ENCODE measurements around the gene MEIS1.

GRCh38 chr2:66467718-66468117, 32.8 kb downstream of the MEIS1 start:
- TF ChIP-seq, protein P1, sequence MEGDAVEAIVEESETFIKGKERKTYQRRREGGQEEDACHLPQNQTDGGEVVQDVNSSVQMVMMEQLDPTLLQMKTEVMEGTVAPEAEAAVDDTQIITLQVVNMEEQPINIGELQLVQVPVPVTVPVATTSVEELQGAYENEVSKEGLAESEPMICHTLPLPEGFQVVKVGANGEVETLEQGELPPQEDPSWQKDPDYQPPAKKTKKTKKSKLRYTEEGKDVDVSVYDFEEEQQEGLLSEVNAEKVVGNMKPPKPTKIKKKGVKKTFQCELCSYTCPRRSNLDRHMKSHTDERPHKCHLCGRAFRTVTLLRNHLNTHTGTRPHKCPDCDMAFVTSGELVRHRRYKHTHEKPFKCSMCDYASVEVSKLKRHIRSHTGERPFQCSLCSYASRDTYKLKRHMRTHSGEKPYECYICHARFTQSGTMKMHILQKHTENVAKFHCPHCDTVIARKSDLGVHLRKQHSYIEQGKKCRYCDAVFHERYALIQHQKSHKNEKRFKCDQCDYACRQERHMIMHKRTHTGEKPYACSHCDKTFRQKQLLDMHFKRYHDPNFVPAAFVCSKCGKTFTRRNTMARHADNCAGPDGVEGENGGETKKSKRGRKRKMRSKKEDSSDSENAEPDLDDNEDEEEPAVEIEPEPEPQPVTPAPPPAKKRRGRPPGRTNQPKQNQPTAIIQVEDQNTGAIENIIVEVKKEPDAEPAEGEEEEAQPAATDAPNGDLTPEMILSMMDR (IDR thresholded peaks at IDR 0.05), result no peak
- TF ChIP-seq POLR2A (IDR thresholded peaks at IDR 0.05), result no peak
